ENCODE results near the gene OR10H5.

OR10H5 gene

GRCh38 chr19:15850385-15850784, 62.9 kb downstream of the OR10H5 start:
- no peak for DNase-seq
